ENCODE measurements around the gene SLC34A2. TPM values are rescaled to one million over a fixed set of nuclear protein-coding genes. Genes with fewer than 3 reads are reported as not detected.

Gene SLC34A2
- total RNA-seq, 1 experiment from 2014 or later, result 0.77 TPM

DNA sequence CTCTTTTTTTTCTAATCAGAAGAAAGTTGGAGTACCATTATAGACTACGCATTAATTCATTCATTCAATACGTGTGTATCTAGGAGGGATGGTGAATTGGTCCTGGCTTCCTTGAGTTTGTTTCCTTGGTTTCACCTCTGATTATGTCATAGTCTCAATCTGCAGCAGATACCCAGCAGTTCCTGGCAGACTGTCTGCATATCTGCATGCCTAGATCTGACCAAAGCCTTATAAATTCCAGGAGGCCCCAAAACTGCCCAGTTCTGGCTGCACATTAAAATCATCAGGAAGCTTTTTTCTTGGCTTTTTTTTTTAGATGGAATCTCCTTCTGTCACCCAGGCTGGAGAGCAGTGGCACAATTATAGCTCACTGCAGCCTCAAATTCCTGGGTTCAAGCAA is 27.2 kb upstream of the SLC34A2 start:
- intact Hi-C loops (cut with micrococcal nuclease; ENCODE audit: unreplicated experiment) (no loop called here), in situ Hi-C loops (cut with HindIII; ENCODE audit: low pct_unique_long_range_greater_than_20kb, low sequenced_read_pairs) (no loop called here)
- BruUV-seq (replicated peaks), result no TSS peak
- TF ChIP-seq REST (IDR thresholded peaks at IDR 0.05; ENCODE audit: insufficient read depth in 1 of 2, low read depth in 2 of 2, low read length in 1 of 2), result no peak
- no peak for TF ChIP-seq TCF7L2 (IDR thresholded peaks at IDR 0.05; ENCODE audit: low read depth, low read length)
- TF ChIP-seq, protein P1, sequence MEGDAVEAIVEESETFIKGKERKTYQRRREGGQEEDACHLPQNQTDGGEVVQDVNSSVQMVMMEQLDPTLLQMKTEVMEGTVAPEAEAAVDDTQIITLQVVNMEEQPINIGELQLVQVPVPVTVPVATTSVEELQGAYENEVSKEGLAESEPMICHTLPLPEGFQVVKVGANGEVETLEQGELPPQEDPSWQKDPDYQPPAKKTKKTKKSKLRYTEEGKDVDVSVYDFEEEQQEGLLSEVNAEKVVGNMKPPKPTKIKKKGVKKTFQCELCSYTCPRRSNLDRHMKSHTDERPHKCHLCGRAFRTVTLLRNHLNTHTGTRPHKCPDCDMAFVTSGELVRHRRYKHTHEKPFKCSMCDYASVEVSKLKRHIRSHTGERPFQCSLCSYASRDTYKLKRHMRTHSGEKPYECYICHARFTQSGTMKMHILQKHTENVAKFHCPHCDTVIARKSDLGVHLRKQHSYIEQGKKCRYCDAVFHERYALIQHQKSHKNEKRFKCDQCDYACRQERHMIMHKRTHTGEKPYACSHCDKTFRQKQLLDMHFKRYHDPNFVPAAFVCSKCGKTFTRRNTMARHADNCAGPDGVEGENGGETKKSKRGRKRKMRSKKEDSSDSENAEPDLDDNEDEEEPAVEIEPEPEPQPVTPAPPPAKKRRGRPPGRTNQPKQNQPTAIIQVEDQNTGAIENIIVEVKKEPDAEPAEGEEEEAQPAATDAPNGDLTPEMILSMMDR (IDR thresholded peaks at IDR 0.05), result no peak
- TF ChIP-seq SIN3A (IDR thresholded peaks at IDR 0.05; ENCODE audit: borderline replicate concordance, insufficient read depth, low read depth, low read length), result no peak
- TF ChIP-seq POLR2AphosphoS5 (IDR thresholded peaks at IDR 0.05; ENCODE audit: low read depth, low read length), result no peak
- Histone ChIP-seq H3K4me1 (ENCODE audit: control insufficient read depth, insufficient read depth, low read length) (no peaks in the 10 kb centered on the region), H3K4me3 (ENCODE audit: low read depth in 2 of 2, low read length in 2 of 2) (no peak overlapping the region), H3K9me3 (ENCODE audit: control insufficient read depth, insufficient read depth, low read depth, low read length) (no peaks in the 10 kb centered on the region), H3K36me3 (ENCODE audit: control insufficient read depth, insufficient read depth, low read length) (no peaks in the 10 kb centered on the region), H3K27me3 (ENCODE audit: control insufficient read depth, insufficient read depth, low read length) (no peaks in the 10 kb centered on the region), H3K27ac (ENCODE audit: low read length) (no peak overlapping the region)
- ChIA-PET POLR2A (no interaction called here), CTCF (no interaction called here)
- no peak for DNase-seq (ENCODE audit: low read depth, low spot score)
- ATAC-seq, result no peak

DNA sequence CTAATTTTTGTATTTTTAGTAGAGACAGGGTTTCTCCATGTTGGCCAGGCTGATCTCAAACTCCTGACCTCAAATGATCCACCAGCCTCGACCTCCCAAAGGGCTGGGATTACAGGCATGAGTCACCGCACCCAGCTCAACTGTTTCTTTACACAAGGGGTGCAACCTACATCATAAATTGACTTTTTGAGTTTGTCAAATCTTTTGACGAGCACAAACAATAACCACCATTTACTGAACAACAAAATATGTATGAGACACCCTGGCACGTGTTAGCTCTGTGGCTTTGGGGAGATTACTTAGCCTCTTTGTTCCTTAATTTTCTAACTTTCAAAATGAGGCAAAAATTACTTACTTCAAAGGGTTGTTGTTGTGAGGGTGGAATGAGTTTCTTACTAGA is 23.5 kb upstream of the SLC34A2 start:
- TF ChIP-seq POLR2AphosphoS5 (IDR thresholded peaks at IDR 0.05; ENCODE audit: low read depth, low read length), result no peak
- no peak for TF ChIP-seq SIN3A (IDR thresholded peaks at IDR 0.05; ENCODE audit: borderline replicate concordance, insufficient read depth, low read depth, low read length)
- TF ChIP-seq TCF7L2 (IDR thresholded peaks at IDR 0.05; ENCODE audit: low read depth, low read length), result no peak
- TF ChIP-seq REST (IDR thresholded peaks at IDR 0.05; ENCODE audit: insufficient read depth in 1 of 2, low read depth in 2 of 2, low read length in 1 of 2), result no peak
- TF ChIP-seq, protein P1 (IDR thresholded peaks at IDR 0.05), result no peak
- ChIA-PET POLR2A (no interaction called here), CTCF (no interaction called here)
- Histone ChIP-seq H3K36me3 (ENCODE audit: control insufficient read depth, insufficient read depth, low read length) (no peaks in the 10 kb centered on the region), H3K27ac (ENCODE audit: low read length) (no peak overlapping the region), H3K4me1 (ENCODE audit: control insufficient read depth, insufficient read depth, low read length) (no peaks in the 10 kb centered on the region), H3K9me3 (ENCODE audit: control insufficient read depth, insufficient read depth, low read depth, low read length) (no peaks in the 10 kb centered on the region), H3K4me3 (ENCODE audit: low read depth in 2 of 2, low read length in 2 of 2) (no peak overlapping the region), H3K27me3 (ENCODE audit: control insufficient read depth, insufficient read depth, low read length) (no peaks in the 10 kb centered on the region)
- ATAC-seq, result no peak
- BruUV-seq (replicated peaks), result no TSS peak
- no peak for DNase-seq (ENCODE audit: low read depth, low spot score)
- in situ Hi-C loops (cut with HindIII; ENCODE audit: low pct_unique_long_range_greater_than_20kb, low sequenced_read_pairs) (no loop called here), intact Hi-C loops (cut with micrococcal nuclease; ENCODE audit: unreplicated experiment) (no loop called here)

Data from Panc1 (cell line).